WI38 (cell line): ENCODE data around the gene ALPK1.
A peak's percentile ranks its signal among the peaks of the same experiment; 100 is the strongest.
"Not testable (repeated sequence)": the region's sequence is repeated elsewhere in the genome, so short reads cannot be mapped to it uniquely, and the experiment has no call there.

Source experiments
- H3K4me3 ChIP-seq: 2 replicates; pipeline ENCODE4 v1.5.1; 2011; ENCODE audit warnings: low read depth, mild to moderate bottlenecking, control low read depth, low read length
- CTCF ChIP-seq: IDR thresholded peaks from 2 replicates; pipeline ENCODE4 v1.5.1; 2012; ENCODE audit warnings: low read depth, mild to moderate bottlenecking, control low read depth, low read length

The ALPK1 gene

GRCh38 chr4:112279025-112279881 is 17.9 kb upstream of the ALPK1 start:
- TF ChIP-seq CTCF: no peak
- H3K4me3 ChIP-seq: no peak overlapping the region

GRCh38 chr4:112279882-112280315 is 17.3 kb upstream of the ALPK1 start:
- TF ChIP-seq CTCF: no peak
- H3K4me3 ChIP-seq: no peak overlapping the region

- TF ChIP-seq CTCF: no peak
- no peak overlapping the region for H3K4me3 ChIP-seq
Observed at GRCh38 chr4:112280386-112281056, 16.6 kb upstream of the ALPK1 start.

GRCh38 chr4:112281895-112282398 is 15.2 kb upstream of the ALPK1 start:
- H3K4me3 ChIP-seq: not testable (repeated sequence)

- H3K4me3 ChIP-seq: no peak overlapping the region
- no peak for TF ChIP-seq CTCF
Observed at GRCh38 chr4:112282860-112283667, 14.1 kb upstream of the ALPK1 start.

- no peak for TF ChIP-seq CTCF
- peak overlapping the region; percentile 77 for H3K4me3 ChIP-seq
Observed at GRCh38 chr4:112284166-112284565, 13.0 kb upstream of the ALPK1 start.

- no peak for TF ChIP-seq CTCF
Observed at GRCh38 chr4:112284662-112285411, 12.3 kb upstream of the ALPK1 start.

More at GRCh38 chr4:112284662-112285411, 12.3 kb upstream of the ALPK1 start:
- H3K4me3 ChIP-seq: peak overlapping the region; percentile 77
